NCI-H2227 treated with DMSO at 0.1 percent for 48 hours (cell line): ENCODE results near the gene KCNN2.

Experiments
- DNase-seq: peaks from one replicate; lab custom pipeline; 2025; lab: John Stamatoyannopoulos, UW

Gene KCNN2

DNA sequence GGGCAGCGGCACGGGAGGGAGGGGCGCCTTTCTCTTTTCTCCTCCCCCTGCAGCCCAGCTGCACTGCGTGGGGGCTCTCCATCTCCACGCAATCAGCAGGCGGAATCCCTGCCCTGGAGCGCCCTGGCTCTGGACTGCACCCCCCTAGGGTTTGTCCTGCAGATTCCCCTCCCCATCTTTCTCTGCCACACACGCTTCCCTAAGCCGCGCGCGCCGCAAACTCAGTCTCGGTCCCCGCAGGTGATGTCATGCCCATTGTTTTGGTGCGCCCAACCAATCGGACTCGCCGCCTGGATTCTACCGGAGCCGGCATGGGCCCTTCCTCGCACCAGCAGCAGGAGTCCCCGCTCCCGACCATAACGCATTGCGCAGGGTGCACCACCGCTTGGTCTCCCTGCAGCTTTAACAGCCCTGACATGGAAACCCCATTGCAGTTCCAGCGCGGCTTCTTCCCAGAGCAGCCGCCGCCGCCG, at the start of gene KCNN2:
Gene KCNN2, plus strand, starts transcription at position 347 of the 473 bp plus-strand sequence. Its CDS starts 70 bp downstream, at position 417.
- peak; percentile 44 for DNase-seq

DNA sequence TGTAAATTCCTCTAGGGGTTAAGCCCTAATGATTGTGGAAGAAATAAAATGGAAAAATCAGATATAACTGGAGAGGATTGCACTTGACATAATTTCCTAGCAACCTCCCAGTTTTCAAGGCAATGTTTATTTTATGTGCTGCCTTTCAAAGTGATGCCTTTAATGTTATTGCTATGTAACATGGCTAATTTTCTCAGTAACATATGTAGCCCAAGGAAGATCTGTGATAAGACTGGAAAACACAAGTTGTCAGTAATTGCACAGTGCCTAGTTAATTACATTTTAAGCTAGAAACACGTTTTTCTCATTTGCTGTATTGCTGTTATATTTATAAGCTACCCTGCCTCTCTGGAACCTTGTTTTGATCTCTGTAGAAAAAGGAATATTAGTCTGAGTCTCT, 49.2 kb upstream of the KCNN2 start:
- no peak for DNase-seq

DNA sequence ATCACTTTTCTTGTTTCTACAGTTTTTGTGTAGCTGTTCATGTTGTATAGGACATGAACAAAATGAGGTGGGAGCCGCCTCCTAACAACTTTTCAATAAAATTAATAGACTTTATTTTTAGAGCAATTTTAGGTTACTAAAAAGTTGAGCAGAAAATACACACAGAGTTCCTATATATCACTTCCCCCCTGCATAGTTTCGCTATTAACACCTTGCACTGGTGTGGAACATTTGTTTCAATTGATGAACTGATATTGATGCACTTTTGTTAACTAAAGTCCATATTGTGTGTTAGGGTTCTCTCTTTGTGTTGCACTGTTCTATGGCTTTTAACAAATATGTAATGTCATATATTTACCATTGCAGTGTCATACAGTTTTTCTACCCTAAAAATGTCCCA, 47.8 kb upstream of the KCNN2 start:
- no peak for DNase-seq

GRCh38 chr5:114316167-114316566, 45.7 kb upstream of the KCNN2 start:
- DNase-seq: no peak

GRCh38 chr5:114317751-114318150, 44.1 kb upstream of the KCNN2 start:
- DNase-seq: no peak

DNA sequence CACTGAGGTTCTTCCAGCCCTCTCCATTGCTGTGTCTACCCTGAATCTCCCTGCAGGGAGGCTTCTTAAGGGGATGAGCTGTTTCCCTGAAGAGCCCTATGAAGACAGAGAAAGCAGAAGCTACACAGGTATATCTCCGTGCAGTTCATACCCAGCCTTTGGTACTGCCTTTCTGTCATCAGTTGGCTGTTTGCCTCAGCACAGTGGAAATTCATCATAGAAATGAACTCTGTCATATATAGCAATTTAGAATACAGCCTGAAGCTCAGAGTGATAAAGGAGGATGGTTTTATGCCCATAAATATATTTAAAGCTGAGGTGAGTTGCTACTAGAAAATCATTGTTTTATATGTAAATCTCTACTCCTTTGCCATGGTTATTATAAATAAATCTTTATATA, 42.6 kb upstream of the KCNN2 start:
- no peak for DNase-seq

DNA sequence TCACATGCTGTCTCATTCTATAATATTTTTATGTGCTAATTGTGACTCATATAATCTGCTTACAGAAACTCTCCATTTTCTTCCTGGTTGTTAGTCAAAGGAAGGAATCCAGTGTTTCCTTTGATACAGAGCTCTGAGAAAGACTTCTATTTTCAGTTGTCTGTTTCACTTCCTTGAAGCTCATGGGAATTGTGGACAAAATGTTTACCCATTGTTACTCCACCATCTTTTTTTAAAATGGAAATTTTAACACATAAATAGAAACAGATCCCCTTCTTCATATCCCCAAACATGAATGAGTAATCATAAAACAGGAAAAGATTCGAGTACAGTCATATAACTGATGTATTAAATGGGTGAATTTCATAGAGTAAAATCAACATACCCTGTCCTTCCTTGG, 42.0 kb upstream of the KCNN2 start:
- DNase-seq: no peak

- no peak for DNase-seq
Observed at GRCh38 chr5:114324282-114324681, 37.6 kb upstream of the KCNN2 start.

DNA sequence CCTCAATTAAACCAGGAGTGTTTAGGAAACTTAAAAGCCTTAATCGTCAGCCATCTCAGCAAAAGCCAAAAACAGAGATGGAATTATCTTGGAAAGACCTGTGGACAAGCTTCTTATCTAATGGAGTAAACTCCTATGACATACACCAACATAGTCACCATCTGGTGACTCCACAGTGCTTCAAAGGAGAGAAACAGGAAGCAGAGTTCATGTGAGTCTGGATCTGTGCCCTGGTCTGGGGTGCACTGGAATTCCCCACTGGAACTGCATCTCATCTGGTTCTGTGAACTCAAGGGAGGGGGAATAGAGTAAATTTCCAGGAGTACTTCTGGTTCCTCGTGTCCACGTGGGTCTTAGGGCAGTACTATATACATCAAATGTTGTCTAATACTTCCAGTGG, 36.3 kb upstream of the KCNN2 start:
- no peak for DNase-seq

GRCh38 chr5:114327474-114327873, 34.4 kb upstream of the KCNN2 start:
- DNase-seq: no peak

GRCh38 chr5:114327987-114328386, 33.9 kb upstream of the KCNN2 start:
- no peak for DNase-seq

DNA sequence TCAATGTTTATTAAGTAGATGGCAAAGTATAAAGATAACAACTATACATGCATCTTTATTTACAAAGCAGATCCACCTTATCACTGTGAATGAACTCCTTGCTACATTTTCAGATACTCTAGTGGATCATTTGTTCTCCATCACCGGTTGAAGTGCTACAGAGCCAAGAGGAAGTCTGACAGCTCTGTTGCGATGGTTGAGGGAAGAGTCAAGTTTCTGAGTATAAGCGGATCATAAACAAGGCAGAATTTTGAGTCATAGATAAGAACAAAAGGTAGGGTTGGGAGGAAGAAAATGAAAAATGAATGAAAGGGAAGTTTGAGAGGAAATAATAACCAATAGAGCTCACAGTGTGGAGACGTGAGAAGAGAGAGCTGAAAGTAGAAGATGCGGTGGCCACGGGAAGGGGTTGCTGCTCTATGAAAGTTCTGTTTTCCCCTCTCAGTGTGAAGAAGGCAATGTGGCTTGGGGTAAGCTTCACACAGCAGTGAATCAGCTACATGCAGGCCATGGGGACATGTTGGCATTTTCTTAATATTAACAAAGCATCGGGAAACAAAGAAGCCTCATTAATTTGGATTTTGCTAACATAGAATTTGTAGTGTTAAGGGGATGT, 30.8 kb upstream of the KCNN2 start:
- DNase-seq: no peak

- DNase-seq: no peak
Observed at GRCh38 chr5:114332493-114332892, 29.4 kb upstream of the KCNN2 start.

DNA sequence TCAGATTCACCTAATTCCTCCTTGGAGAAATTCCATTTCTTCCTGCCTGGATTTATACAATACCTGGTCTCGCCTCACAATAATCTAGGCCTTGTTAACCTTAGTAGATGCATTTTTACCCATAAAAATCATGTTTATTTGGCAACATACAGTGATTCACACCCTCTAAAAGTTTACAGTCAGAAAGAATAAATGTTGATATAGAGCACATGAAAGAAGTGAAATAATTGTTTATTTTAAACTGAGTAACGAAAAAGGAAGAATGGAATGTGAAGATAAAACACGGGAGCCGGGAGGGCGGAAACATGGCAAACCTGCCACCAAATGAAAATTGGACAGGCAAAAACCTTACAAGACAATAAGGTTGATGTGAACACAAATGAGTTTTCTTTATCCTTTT, 28.9 kb upstream of the KCNN2 start:
- DNase-seq: no peak

DNA sequence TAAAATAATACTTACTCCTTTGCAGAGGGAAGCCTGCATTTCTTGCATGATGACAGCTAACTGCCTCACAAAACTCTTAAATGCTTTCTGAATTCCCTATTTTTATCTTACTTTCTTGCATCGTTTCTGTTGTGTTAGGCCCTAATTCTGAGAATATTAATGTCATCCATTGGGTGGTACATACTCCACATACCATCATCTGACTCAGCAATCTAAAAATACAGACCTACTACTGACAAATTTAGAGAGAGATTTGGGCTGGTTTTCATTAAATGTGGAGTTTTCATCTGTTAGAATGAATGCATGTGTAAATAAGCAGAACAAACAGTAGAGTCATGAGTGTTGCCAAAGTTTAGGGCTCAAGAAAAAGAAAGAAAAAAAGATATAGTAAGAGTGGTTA, 26.5 kb upstream of the KCNN2 start:
- no peak for DNase-seq

DNA sequence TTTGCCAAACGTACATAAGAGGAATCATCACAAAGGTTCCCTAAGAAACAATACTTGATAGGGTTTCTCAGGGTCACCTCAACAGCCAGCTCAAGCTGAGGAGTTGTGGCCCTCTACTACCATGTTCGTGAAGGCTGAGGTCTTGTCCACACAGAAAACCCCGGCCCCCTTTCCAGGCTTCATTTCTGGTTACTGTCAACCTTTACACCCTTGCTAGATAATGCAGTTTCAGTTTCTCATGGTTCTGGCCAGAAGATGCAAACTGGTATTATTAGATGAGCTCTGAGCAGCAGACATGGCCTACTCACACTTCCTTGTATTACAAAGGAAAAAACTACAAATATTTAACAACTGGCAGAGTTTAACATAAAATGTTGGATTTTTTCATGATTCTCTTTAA, 22.8 kb upstream of the KCNN2 start:
- no peak for DNase-seq

GRCh38 chr5:114346181-114346580, 15.7 kb upstream of the KCNN2 start:
- DNase-seq: no peak

GRCh38 chr5:114355086-114355830, 6.6 kb upstream of the KCNN2 start:
- no peak for DNase-seq

DNA sequence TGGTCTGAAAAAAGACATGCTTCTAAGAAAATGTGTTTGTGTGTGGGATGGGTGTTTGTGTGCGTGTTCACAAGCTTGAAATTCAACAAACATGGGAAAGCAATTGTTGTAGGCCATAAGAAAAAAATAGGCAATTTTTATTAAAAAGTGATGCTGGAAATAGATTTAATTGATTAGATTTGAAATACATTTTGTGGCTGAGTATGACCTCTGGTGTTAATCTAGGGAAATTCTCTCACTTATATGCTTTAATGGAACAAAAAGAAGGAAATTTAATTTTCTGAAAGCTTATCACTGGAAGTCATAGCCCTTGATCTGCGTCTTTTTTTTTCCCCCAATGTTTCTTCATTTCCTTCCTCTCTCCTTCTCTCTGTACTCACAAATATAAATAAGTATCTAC, 3.5 kb upstream of the KCNN2 start:
- no peak for DNase-seq

- DNase-seq: no peak
Observed at GRCh38 chr5:114360357-114360756, 1.5 kb upstream of the KCNN2 start.

DNA sequence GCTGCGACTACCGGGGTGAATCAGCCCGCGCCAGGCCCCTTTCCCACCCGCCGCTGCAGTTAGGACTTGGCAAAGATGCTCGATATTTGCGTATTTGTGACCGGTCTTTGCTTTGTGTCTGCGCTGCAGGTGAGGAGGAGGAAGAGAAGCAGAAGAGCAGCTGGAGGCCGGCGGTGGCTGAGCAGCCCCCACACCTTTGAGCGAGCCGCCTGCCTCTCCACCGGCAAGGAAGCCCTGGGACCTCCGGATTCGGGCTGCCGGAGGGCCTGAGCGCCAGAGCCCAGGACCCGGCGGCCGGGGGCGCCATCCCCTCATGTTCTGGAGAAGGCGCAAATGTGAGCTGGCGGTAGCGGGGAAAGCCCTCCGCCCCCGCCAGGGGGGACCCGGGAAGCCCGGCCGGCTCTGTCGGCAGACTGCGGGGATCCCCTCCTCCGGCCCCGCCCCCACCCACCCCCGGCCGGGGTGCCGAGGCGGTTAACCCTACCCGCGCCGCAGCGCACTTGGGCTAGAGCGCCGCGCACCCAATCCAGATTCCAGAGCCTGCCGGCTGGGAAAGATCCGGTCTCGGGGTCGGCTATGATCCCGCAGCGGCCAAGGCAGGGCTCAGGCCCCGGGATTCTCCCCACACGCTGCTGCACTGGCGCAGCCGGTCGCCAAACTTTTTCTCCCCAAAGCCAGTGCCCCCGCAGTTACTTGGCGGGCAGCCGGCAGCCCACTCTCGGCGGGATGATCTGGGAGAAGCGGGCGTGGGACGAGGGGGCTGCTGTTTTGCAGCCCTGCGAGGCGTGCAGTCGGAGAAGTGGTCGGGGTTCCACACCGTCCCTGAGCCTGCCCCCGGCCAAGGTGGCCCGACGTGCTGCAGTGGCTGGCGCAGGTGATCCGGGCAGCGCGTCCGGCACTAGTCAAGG, 800 bp upstream of the KCNN2 start:
- no peak for DNase-seq

- DNase-seq: peak; percentile 1
Observed at GRCh38 chr5:114362197-114362976, 517 bp downstream of the KCNN2 start.
